Thyroid gland (tissue), 4 donors: ENCODE measurements around the gene ACAP3. TPM values are rescaled to one million over a fixed set of nuclear protein-coding genes. Genes with fewer than 3 reads are reported as not detected.
A peak's percentile ranks its signal among the peaks of the same experiment; 100 is the strongest.

Experiments used
- DNase-seq, 2 donors: peaks; one replicate each; pipeline ENCODE4 v3.0.0-alpha.2; 2019
- H3K27ac ChIP-seq, 3 donors: fragments of 200-600 bp; sonication (generic); 1 replicate in 2 of 3; 2 replicates in 1 of 3; pipeline ENCODE4 v1.5.1; 2016 to 2019; ENCODE audit warnings: mild to moderate bottlenecking in 1 of 3, moderate library complexity in 1 of 3
- H3K27me3 ChIP-seq: fragments of 200-600 bp; sonication (generic); one replicate; pipeline ENCODE4 v1.5.1; 2019
- H3K36me3 ChIP-seq, 2 donors: fragments of 200-600 bp; sonication (generic); one replicate each; pipeline ENCODE4 v1.5.1; 2016 to 2019
- H3K4me1 ChIP-seq, 2 donors: fragments of 200-600 bp; sonication (generic); one replicate each; pipeline ENCODE4 v1.5.1; 2017 to 2019
- H3K4me3 ChIP-seq, 3 donors: fragments of 200-600 bp; sonication (generic); replicated peaks in 1 of 3; 1 replicate in 2 of 3; 2 replicates in 1 of 3; pipeline ENCODE4 v1.5.1; 2016; ENCODE audit warnings: mild to moderate bottlenecking in 1 of 3
- H3K9me3 ChIP-seq: fragments of 200-600 bp; sonication (generic); one replicate; pipeline ENCODE4 v1.5.1; 2017
- POLR2A ChIP-seq, 2 donors: fragments of 450-650 bp; IDR thresholded peaks; one replicate each; pipeline ENCODE4 v1.6.1; 2017; ENCODE audit warnings: antibody characterized with exemption in 2 of 2, mild to moderate bottlenecking in 2 of 2, moderate library complexity in 1 of 2
- WGBS, 2 donors: methylation state at CpG; one replicate each; pipeline ENCODE4 v1.1.5; 2017; 5-methylcytosine and 5-hydroxymethylcytosine counted together
- intact Hi-C: fragments of 100-400 bp; cut with DNase I; formaldehyde crosslinking; loops from one replicate; pipeline ENCODE4 v1.15.1; 2023
- total RNA-seq, 4 donors: library from RNA; depleted of rRNA; stranded (reverse); fragments of >200 nt; gene quantifications; one replicate each; pipeline ENCODE4 v1.2.3, GENCODE V29; 2016
- TF ChIP-seq, protein P1 (sequence below), 6 experiments: fragments of 200-600 bp in 3 of 6; fragments of 450-650 bp in 3 of 6; sonication (generic) in 3 of 6; IDR thresholded peaks; one replicate each; pipeline ENCODE4 v1.5.1; 2016 to 2019; ENCODE audit warnings: antibody characterized with exemption in 6 of 6, mild to moderate bottlenecking in 2 of 6, inconsistent platforms in 1 of 6, moderate library complexity in 1 of 6

Gene ACAP3
- 10 to 100 TPM; 31.6 to 51.2 (median 42.1) TPM for total RNA-seq

DNA sequence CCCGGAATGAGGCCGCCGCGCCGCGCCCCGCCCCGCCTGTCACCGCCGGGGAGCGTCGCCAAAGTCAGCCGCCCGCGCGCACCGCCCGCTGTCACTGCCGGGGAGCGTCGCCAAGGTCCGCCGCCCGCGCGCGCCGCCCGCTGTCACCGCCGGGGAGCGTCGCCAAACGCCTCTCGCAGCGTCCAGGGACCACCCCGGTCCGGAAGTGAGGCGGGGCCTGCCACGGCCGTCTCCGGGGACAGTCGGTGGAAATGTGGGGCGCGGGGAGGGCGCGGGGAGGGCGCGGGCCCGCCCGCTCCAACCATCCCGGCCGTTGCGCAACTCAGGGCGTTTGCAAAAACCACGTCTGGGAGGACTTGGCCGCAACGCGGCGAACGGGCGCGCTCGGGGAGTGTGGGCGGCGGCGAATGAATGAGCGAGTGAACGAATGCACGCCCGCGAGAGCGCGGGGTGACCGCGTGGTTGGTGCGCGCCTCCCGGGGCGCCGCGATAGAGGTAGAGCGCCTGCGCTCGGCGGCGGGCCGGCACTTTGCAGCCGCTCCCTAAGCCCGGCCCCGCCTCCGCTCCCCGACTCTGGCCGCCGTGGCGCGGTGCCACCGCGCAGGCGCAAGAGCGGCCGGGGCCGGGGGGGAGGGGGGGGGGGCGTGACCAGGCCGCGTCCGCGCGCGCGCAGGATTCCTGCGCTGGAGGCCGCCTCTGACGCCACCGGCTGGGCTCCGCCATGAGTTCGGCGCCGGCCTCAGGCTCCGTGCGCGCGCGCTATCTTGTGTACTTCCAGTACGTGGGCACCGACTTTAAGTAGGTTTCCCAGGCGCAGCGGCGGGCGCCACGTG is at the start of gene ACAP3, which contains the start of gene PUSL1:
Gene ACAP3, minus strand, starts transcription at position 8 of the 833 bp plus-strand sequence. CDS start 115 bp downstream, outside the sequence.
Gene PUSL1, plus strand, starts transcription at position 675 of the 833 bp plus-strand sequence. Its CDS starts 47 bp downstream, at position 722.
- TF ChIP-seq, protein P1, sequence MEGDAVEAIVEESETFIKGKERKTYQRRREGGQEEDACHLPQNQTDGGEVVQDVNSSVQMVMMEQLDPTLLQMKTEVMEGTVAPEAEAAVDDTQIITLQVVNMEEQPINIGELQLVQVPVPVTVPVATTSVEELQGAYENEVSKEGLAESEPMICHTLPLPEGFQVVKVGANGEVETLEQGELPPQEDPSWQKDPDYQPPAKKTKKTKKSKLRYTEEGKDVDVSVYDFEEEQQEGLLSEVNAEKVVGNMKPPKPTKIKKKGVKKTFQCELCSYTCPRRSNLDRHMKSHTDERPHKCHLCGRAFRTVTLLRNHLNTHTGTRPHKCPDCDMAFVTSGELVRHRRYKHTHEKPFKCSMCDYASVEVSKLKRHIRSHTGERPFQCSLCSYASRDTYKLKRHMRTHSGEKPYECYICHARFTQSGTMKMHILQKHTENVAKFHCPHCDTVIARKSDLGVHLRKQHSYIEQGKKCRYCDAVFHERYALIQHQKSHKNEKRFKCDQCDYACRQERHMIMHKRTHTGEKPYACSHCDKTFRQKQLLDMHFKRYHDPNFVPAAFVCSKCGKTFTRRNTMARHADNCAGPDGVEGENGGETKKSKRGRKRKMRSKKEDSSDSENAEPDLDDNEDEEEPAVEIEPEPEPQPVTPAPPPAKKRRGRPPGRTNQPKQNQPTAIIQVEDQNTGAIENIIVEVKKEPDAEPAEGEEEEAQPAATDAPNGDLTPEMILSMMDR (IDR thresholded peaks at IDR 0.05) = no peak
- peak in 1 of 2 donors; percentile 42 for TF ChIP-seq POLR2A (IDR thresholded peaks at IDR 0.05)
- intact Hi-C loops = no loop called here
- Histone ChIP-seq H3K4me1 (peaks cover 32 to 39% of the 10 kb centered on the region in 2 donors), H3K27me3 (no peaks in the 10 kb centered on the region), H3K36me3 (peaks cover 19 to 24% of the 10 kb centered on the region in 2 donors), H3K27ac (peak within 1 kb of the TSS; percentile 49 to 93 (median 86)), H3K9me3 (no peaks in the 10 kb centered on the region), H3K4me3 (peak within 1 kb of the TSS; percentile 70 to 91 (median 85))
- 0 to 2% methylated on average over 7 to 20 of the region's 131 CpGs for WGBS, 2 donors
- peak; percentile 86 to 87 for DNase-seq

DNA sequence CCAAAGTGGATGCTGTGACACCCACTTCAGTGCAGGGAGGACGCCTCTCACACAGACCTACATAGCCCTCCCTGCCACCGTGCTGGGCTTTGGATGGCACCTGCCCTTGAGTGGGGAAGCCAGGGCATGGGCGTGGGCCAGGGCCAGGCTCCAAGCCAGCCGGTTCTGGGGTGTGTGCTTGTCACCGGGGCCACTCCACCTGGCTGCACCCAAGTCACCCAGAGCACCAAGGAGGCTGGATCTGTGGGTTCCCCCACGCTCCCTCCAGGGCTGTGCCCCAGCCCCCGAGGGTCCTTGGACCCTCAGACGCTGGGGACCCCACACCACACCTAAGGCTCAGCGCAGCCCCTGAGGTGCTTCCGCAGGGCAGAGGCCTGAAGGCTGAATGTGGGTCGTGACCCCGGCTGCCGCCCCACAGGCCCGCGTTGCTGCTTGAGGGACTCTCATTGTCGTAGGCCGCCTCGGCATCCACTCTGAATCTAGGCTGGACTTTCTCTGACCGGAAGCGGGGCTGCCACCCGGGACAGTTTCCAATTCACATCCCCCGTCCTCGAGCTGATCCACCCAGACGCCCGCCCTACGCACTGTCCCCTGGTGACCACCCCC is 49.2 kb upstream of the ACAP3 start:
- DNase-seq = peak; percentile 74 to 75
- H3K9me3 ChIP-seq = no peaks in the 10 kb centered on the region
- H3K4me1 ChIP-seq = peaks cover 43 to 85% of the 10 kb centered on the region in 2 donors
- 30 to 40% methylated on average over 4 to 7 of the region's 26 CpGs for WGBS, 2 donors
- intact Hi-C loops = loop anchor here (5.0 kb wide), 1 partner anchor 40 kb away; no protein-coding TSS in a partner anchor
- peak overlapping the region in 2 of 3 donors; percentile 86 to 87 for H3K27ac ChIP-seq
- TF ChIP-seq, protein P1 (IDR thresholded peaks at IDR 0.05) = no peak
- no peak for TF ChIP-seq POLR2A (IDR thresholded peaks at IDR 0.05)
- H3K27me3 ChIP-seq = no peaks in the 10 kb centered on the region
- peaks cover 0 to 4% of the 10 kb centered on the region in 2 donors for H3K36me3 ChIP-seq
- H3K4me3 ChIP-seq = no peak overlapping the region

GRCh38 chr1:1356166-1356795 is 48.6 kb upstream of the ACAP3 start:
- 20 to 28% methylated on average over 5 to 8 of the region's 8 CpGs for WGBS, 2 donors
- H3K27me3 ChIP-seq = no peaks in the 10 kb centered on the region
- peaks cover 46 to 89% of the 10 kb centered on the region in 2 donors for H3K4me1 ChIP-seq
- DNase-seq = no peak
- TF ChIP-seq, protein P1 (IDR thresholded peaks at IDR 0.05) = no peak
- TF ChIP-seq POLR2A (IDR thresholded peaks at IDR 0.05) = no peak
- H3K36me3 ChIP-seq = peaks cover 0 to 4% of the 10 kb centered on the region in 2 donors
- no peak overlapping the region for H3K4me3 ChIP-seq
- peak overlapping the region in 2 of 3 donors; percentile 86 to 87 for H3K27ac ChIP-seq
- intact Hi-C loops = loop anchor here (5.0 kb wide), 1 partner anchor 39 kb away; no protein-coding TSS in a partner anchor
- no peaks in the 10 kb centered on the region for H3K9me3 ChIP-seq

GRCh38 chr1:1355416-1355815 is 47.7 kb upstream of the ACAP3 start:
- H3K27ac ChIP-seq = no peak overlapping the region
- peaks cover 0 to 4% of the 10 kb centered on the region in 2 donors for H3K36me3 ChIP-seq
- DNase-seq = peak in 1 of 2 donors; percentile 39
- TF ChIP-seq POLR2A (IDR thresholded peaks at IDR 0.05) = no peak
- TF ChIP-seq, protein P1 (IDR thresholded peaks at IDR 0.05) = no peak
- no peak overlapping the region for H3K4me3 ChIP-seq
- H3K4me1 ChIP-seq = peaks cover 47 to 81% of the 10 kb centered on the region in 2 donors
- no peaks in the 10 kb centered on the region for H3K9me3 ChIP-seq
- no peaks in the 10 kb centered on the region for H3K27me3 ChIP-seq
- 12 to 13% methylated on average over 3 to 23 of the region's 52 CpGs for WGBS, 2 donors
- intact Hi-C loops = loop anchor here (5.0 kb wide), 1 partner anchor 38 kb away; no protein-coding TSS in a partner anchor
